Measurements from ENCODE around the gene KIAA1958. TPM values are rescaled to one million over a fixed set of nuclear protein-coding genes. Genes with fewer than 3 reads are reported as not detected.

Gene KIAA1958
- total and polyA plus RNA-seq, 2 of the 8 experiments (the other 6 are each of a cell fraction or from before 2014, with no cell fraction given) = 11.4 to 43.8 TPM

DNA sequence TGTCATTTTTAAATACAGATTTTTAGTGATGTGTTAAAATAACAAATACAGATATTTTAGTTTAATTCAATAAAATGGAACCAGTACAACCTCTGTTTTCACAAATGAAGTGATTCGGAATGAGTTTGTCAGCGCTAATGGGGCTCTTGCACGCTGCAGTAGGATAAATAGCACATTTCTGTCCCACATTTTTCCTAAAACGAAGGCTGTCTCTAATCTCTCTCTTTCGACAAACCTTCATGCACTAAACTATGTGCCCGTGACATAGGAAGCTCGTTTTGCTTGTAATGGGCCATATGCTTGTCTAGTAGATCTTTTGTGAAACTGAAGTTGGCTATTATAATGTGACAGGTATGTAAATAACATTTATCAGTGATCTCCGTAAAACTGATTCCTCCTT is 130.7 kb downstream of the KIAA1958 start:
- no peaks in the 10 kb centered on the region for H3K9me3 ChIP-seq (ENCODE audit: insufficient read depth in 2 of 2, low read depth in 1 of 2, low read length in 1 of 2)
- H3K79me1 ChIP-seq (ENCODE audit: low read depth, low read length) = no peaks in the 10 kb centered on the region
- ChIA-PET POLR2A (ENCODE audit: partially characterized antibody) (no interaction called here), CTCF (ENCODE audit: partially characterized antibody) (interaction anchor here (0.9 to 1.4 kb wide), 3 partner anchors 17 to 57 kb away, joined by 3 to 4 read pairs (median 3); no protein-coding TSS in a partner anchor)
- H3K36me3 ChIP-seq (ENCODE audit: control insufficient read depth in 2 of 4, insufficient read depth in 4 of 4, low read length in 3 of 4) = peaks cover 0 to 6% (median 0%) of the 10 kb centered on the region in 4 experiments; a peak in 1 of 8 replicates
- WGBS, 2 experiments (ENCODE audit: extremely low coverage in 1 of 2, insufficient coverage in 1 of 2, insufficient read length in 1 of 2, insufficient replicate concordance in 2 of 2, low coverage in 1 of 2, low lambda C conversion rate in 2 of 2, missing lambda C conversion rate in 1 of 2) = 84% methylated on average over 8 of the region's 8 CpGs; no CpG with 5 or more reads in 1 of the 2 experiments
- no peak overlapping the region for H2BK15ac ChIP-seq (ENCODE audit: low read length)
- H3K4me1 ChIP-seq (replicated peaks in 1 of 4; ENCODE audit: control insufficient read depth in 3 of 4, insufficient read depth in 4 of 4, low read length in 3 of 4) = peaks cover 0 to 9% (median 4%) of the 10 kb centered on the region in 4 experiments; a peak in 4 of 7 replicates
- H4K5ac ChIP-seq (ENCODE audit: insufficient read length, low read depth, low read length) = no peak overlapping the region
- H3K9ac ChIP-seq (replicated peaks in 1 of 4; ENCODE audit: extremely low read depth in 1 of 4, low read depth in 3 of 4, low read length in 3 of 4) = no peak overlapping the region
- FAIRE-seq (no peak), DNase-seq (ENCODE audit: low read depth in 1 of 2, low spot score in 2 of 2) (no peak)
- H3K18ac ChIP-seq (ENCODE audit: extremely low read depth, low read length) = no peak overlapping the region
- no peak overlapping the region for H3K23ac ChIP-seq (ENCODE audit: insufficient read length)
- H3K4ac ChIP-seq (replicated peaks; ENCODE audit: insufficient read length, low read depth, low read length) = no peak overlapping the region
- TF ChIP-seq RAD21 (IDR thresholded peaks at IDR 0.05 in 1 of 2, conservative IDR thresholded peaks at IDR 0.05 in 1 of 2; ENCODE audit: low read depth in 2 of 2, low read length in 2 of 2) (no peak), ASH2L (IDR thresholded peaks at IDR 0.05; ENCODE audit: low read length) (no peak), KDM5A (IDR thresholded peaks at IDR 0.05; ENCODE audit: low read length) (no peak), ATF2 (IDR thresholded peaks at IDR 0.05; ENCODE audit: low read length) (no peak), PHF8 (conservative IDR thresholded peaks at IDR 0.05; ENCODE audit: low read depth, low read length) (no peak), YY1 (IDR thresholded peaks at IDR 0.05; ENCODE audit: low read depth, low read length) (no peak), BRCA1 (IDR thresholded peaks at IDR 0.05; ENCODE audit: low read depth, low read length) (no peak), SIX5 (IDR thresholded peaks at IDR 0.05; ENCODE audit: low read depth, low read length) (no peak)
- no peak overlapping the region for H2AFZ ChIP-seq (ENCODE audit: low read length)
- no peaks in the 10 kb centered on the region for H3K27me3 ChIP-seq (replicated peaks in 1 of 4; ENCODE audit: control insufficient read depth in 3 of 4, extremely low read depth in 1 of 4, insufficient read depth in 3 of 4, low read length in 3 of 4)
- H2BK5ac ChIP-seq (ENCODE audit: low read depth, low read length) = no peak overlapping the region
- no peak overlapping the region for H3K27ac ChIP-seq (ENCODE audit: low read depth, low read length)
- no peak overlapping the region for H3K4me3 ChIP-seq (ENCODE audit: extremely low read depth in 1 of 4, insufficient read depth in 2 of 4, low read depth in 3 of 4, low read length in 4 of 4)
- H3K4me2 ChIP-seq (ENCODE audit: insufficient read depth in 1 of 2, low read depth in 2 of 2, low read length in 2 of 2) = no peak overlapping the region
- no peak overlapping the region for H4K91ac ChIP-seq (replicated peaks; ENCODE audit: insufficient read length, low read length)
- no peak overlapping the region for H2AK5ac ChIP-seq (ENCODE audit: low read depth, low read length)
- H3K23me2 ChIP-seq (ENCODE audit: low read depth, low read length) = no peaks in the 10 kb centered on the region
- H2BK20ac ChIP-seq (ENCODE audit: low read length) = no peak overlapping the region
- peaks cover 0 to 7% of the 10 kb centered on the region in 2 experiments; a peak in 1 of 4 replicates for H3K79me2 ChIP-seq (ENCODE audit: control insufficient read depth in 1 of 2, insufficient read depth in 2 of 2, low read length in 2 of 2)
- H4K8ac ChIP-seq (ENCODE audit: extremely low read depth, insufficient read depth, low read length) = no peak overlapping the region
- H2BK120ac ChIP-seq (replicated peaks; ENCODE audit: low read depth, low read length) = no peak overlapping the region
- peaks cover 0 to 3% of the 10 kb centered on the region in 2 experiments for H4K20me1 ChIP-seq (replicated peaks in 1 of 2; ENCODE audit: control insufficient read depth in 1 of 2, insufficient read depth in 2 of 2, low read length in 2 of 2)
- no peak overlapping the region for H3K56ac ChIP-seq (replicated peaks; ENCODE audit: insufficient read length, low read depth, low read length)
- H2BK12ac ChIP-seq (ENCODE audit: low read depth, low read length) = no peak overlapping the region
- H3K14ac ChIP-seq (ENCODE audit: insufficient read length) = no peak overlapping the region

Measured in H1 (cell line).